Muscle of arm (tissue), 12 donors: ENCODE results near the gene CD4. TPM values are rescaled to one million over a fixed set of nuclear protein-coding genes. Genes with fewer than 3 reads are reported as not detected.

Experiments
- DNase-seq: peaks from one replicate; pipeline ENCODE4 v3.0.0-alpha.2; 2013
- polyA plus RNA-seq, 12 donors: library from polyadenylated mRNA; unstranded; fragments of 120-200 nt; gene quantifications; one replicate each; pipeline ENCODE4 v1.2.1, GENCODE V29; 2013; ENCODE audit not compliant: insufficient read length in 12 of 12

Gene CD4
- polyA plus RNA-seq, 12 donors: 4.8 to 16.1 (median 6.6) TPM; not detected in 1

DNA sequence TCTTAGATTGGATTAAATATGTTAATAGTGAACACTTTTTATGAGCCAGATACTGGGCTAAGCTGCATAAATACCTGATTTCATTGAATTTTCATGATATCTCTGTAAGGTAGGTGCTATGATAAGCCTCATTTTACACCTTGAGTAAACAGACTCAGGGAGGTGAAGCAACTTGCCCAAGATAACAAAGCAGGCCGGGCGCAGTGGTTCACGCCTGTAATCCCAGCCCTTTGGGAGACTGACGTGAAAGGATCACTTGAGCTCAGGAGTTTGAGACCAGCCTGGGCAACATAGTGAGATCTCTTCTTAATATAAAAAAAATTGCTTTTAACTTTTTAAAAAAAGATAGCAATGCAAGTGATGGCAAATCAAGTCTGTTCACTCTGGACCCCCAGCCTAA is 52.7 kb downstream of the CD4 start:
- DNase-seq: no peak

DNA sequence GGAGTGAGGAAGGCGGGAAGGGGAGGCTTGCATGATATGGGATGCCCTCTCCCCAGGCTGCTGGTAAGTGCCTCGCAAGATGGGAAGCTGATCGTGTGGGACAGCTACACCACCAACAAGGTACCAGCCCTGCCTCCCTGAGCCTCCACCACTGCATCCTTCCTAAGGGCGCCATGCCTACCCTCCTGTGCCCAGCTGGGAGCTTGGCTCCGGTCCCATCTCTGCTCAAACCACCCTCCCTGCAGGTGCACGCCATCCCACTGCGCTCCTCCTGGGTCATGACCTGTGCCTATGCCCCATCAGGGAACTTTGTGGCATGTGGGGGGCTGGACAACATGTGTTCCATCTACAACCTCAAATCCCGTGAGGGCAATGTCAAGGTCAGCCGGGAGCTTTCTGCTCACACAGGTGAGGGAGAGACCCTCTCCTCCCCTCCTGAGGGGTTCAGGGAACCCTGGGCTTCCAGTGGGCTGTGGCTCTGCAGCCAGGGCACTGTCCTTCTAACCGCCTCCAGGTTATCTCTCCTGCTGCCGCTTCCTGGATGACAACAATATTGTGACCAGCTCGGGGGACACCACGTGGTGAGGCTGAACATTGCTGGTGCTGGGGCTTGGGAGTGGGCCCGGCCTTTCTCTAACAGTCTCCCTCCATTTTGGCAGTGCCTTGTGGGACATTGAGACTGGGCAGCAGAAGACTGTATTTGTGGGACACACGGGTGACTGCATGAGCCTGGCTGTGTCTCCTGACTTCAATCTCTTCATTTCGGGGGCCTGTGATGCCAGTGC is 54.0 kb downstream of the CD4 start:
- DNase-seq: no peak

DNA sequence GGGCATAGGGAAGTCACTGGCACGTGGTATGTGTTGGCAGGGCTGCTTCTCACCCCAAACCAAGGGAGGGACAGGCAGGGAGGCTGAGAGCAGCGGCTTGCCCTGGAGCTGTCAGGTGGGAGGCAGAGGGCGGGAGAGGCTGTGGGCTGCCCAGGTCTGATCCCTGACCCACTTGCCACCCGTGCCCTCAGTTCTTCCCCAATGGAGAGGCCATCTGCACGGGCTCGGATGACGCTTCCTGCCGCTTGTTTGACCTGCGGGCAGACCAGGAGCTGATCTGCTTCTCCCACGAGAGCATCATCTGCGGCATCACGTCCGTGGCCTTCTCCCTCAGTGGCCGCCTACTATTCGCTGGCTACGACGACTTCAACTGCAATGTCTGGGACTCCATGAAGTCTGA is 56.1 kb downstream of the CD4 start:
- no peak for DNase-seq

DNA sequence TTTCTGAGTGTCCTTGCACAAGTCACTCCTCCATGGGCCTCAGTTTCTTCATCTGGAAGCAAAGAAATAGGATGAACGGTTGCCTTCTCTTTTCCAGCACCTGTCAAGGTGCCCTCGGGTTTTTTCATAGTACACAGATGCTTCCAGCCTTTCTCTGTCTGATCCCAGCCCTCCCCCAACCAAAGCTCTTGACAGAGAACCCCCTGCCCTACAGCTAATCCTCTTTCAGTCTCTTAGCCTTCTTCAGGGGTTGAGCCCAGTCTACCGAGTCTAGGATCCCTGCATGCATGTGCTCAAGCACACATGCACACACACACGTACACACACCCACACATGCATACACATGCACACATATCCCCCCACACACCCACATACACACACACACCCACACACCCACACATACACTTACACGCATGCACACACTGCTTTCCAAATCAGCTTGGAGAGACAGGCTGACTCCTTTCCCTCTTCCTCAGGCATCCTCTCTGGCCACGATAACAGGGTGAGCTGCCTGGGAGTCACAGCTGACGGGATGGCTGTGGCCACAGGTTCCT is 57.1 kb downstream of the CD4 start:
- no peak for DNase-seq

- no peak for DNase-seq
Measured at GRCh38 chr12:6847676-6848075, 58.3 kb downstream of the CD4 start.

DNA sequence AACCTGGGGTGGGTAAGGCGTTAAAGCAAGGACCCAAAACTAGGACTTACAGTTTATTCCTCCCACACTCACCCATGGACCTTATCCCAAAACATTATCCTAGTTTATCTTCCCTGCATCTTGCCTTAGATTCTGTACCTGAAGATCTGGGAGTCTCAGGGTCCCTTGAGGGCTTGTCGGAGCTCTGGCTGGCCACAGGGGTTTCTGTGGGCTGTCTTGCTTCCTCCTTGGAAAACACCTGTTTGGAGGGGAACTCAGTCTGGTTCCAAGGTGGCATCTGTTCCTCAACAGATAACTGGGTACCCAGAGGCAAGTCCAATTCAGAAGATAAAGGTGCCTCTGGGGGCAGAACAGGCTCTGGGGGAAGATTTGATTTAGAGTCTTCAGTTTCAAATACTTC is 60.1 kb downstream of the CD4 start:
- DNase-seq: no peak

GRCh38 chr12:6849976-6850560 is 60.7 kb downstream of the CD4 start:
- DNase-seq: no peak

DNA sequence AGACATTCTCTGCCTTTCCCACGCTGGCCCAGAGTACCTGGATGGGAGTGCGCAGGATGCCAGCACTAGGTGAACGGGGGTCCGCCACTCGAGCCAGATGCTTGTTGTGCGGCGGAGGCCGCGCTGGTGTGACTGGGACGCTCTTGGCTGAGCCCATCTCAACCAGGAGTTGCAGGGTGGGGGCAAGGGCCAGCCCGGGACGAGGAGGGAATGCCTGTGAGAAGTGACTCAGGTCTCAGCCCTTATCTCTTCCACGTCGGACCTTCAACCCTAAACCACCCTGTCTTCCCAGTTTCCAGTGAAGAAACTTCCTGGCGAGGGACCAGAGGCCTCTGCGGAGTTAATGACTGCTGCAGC is 61.4 kb downstream of the CD4 start:
- DNase-seq: no peak

DNA sequence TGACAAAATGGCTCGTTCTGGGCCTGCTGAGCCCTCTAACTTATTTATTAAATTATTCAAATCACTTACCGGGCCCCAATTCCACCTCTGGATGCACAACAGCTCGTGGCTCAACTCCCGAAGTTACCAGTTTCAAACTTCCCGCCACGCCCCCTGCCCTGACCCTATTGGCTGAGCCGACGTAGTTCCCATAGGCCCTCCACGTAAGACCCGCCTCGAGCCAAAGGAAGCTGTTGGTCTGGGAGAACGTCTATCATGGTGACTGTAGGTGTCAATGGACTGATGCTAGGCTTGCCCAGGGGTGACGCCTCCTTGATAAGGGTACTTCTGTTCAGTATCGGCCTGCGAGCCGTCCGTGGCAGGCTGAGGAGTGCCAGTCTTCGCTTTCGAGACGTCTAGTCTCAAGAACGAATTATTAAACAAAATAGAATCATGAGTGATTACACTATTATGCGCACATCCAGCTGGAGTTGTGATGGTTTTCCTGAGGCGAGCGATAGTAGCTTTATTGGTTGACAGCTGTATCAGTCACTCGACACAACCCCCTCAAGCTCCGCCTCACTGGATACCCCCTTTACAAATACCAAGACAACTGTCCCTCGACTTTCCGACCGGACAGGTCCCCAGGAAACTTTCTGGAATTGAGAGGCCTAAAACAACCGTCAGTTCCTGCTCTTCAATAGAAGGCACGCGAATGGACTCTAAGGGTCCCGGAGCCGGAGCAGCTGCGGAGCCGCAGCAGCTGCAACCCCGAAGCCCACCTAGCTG is 62.0 kb downstream of the CD4 start, which contains the start of gene CDCA3:
TSS of gene CDCA3 (minus strand) at position 134 of the 768 bp plus-strand sequence. CDS start 334 bp downstream, outside the sequence.
- DNase-seq: peak; percentile 95

DNA sequence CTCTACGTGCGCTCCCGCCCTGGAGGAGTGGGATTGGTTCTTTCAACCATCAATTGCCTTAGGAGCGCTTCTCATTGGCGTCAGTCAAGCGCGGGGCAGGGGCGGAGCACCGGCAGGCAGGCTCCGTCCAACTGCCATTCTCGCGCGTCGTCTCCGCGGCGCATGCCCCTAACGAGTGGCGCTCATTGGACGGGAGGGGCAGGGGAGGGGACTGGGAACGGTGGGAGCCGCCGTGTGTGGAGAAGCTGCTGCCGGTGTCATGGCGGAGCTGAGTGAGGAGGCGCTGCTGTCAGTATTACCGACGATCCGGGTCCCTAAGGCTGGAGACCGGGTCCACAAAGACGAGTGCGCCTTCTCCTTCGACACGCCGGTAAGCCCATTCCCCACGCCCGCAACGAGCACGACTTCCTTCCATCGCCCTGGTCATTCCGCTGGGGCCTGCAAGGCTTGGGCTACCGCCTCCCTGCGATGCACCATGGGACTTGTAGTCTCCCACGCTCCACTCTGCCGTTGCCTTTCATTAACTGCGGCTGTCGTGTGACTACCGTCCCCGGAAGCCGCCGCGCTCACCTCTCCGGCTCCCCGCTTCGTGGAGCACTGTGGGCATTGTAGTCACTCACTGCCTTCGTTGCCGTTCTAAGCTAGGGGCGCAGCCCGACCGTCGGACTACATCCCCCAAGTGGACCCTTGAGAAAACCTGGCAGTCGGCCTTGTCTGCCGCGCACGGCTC is 62.8 kb downstream of the CD4 start, which contains the start of gene USP5:
TSS of gene USP5 (plus strand) at position 230 of the 730 bp plus-strand sequence. CDS start at position 260, 30 bp downstream.
- DNase-seq: peak; percentile 99

DNA sequence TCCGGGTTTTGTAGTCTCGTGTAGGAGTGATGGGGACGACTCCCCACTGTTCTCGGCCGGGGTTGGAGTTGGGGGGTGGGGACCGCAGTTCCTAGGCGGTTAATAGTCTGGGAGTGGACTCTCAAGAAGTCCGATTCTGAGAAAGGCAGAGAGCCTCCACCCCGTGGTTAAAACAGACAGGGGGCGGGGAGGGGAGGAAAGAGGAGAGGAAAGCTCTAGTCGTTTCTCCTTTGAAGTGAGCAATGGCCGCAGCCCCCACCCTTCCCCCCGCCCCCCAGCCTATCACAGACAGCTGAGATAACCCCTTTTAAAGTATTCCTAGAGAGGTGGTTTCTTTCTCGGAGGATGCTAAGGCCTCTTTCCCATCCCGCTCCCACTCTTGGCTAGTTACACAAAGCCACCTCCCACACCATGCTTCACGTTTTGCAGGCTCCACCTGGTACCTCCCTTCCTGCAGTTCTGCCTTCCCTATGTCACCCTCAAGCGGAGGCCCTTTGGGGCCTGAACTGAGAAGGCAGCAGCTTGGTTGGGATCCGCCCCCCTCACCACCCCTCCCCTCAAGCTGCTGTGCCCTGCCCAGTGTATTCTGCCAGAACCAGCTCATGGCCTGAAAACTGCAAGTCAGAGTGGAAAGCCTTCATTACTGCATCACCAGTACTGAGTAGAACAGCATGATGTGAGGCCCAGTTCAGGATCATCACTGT is 63.5 kb downstream of the CD4 start:
- DNase-seq: no peak

DNA sequence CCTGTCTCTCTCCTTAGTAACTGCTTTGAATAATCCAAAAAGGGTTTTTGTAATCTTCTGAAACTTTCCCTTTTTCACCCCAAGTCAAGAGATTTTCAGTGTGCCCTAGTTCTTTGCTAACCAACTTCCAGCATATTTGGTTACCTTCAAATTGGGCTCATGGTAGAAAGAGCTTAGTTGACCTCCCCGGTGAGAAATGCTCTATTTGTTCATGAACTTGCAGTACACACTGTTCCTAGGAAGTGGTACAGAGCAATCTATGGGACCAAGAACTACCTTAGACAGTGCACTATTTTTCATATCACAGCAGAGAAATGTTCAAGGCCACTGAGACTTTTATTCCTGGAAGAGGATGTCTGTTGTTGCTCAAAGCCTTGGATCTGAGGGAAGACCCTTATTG is 64.3 kb downstream of the CD4 start:
- DNase-seq: no peak

DNA sequence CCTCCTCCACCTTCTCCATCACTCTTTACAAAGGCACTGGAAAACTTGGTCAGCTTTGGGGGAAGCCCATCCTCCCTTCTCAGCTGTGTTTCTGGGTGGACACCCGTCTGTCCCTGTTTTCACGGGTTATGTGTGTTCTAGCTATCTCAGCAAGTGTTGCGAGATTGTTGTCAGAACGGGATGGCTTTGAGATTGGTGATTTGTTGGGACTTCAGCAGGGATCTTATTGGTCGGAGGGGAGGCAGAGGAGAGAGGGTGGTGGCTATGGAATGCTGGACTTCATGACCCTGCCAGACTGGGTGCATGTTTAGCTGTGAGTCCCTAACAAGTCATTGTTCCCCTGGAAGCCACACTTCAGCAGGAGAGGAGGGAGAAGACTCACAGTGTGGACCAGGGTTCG is 64.7 kb downstream of the CD4 start:
- no peak for DNase-seq

DNA sequence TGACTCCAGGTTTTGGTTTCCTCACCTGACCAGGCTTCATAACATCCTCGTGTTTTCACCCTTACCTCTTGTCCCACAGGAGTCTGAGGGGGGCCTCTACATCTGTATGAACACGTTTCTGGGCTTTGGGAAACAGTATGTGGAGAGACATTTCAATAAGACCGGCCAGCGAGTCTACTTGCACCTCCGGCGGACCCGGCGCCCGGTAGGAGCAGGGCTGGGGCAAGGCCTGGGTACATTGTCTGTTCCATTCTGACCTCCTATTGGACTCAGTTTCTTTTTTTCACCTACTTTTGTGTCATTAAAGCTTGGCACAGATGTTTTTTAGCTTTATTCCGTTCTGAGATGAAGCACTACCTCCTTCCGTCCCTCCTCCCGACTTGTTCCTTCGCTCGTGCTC is 66.0 kb downstream of the CD4 start:
- DNase-seq: no peak

- no peak for DNase-seq
Measured at GRCh38 chr12:6858799-6859198, 69.5 kb downstream of the CD4 start.

- no peak for DNase-seq
Measured at GRCh38 chr12:6860116-6860515, 70.8 kb downstream of the CD4 start.

DNA sequence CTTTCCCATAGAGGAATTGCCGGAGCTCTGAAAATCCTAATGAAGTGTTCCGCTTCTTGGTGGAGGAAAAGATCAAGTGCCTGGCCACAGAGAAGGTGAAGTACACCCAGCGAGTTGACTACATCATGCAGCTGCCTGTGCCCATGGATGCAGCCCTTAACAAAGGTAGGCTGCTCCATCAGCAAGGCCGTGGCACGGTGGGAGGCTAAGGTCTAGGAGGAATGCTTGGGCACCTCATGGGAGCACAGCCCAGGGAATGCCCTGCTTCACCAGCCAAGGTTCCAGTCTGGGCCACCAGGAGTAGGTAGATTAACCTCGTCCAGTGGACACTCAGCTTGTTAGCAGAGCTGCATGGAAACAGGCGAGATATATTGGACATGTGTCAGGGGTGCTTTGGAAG is 71.6 kb downstream of the CD4 start:
- no peak for DNase-seq

GRCh38 chr12:6861391-6861790 is 72.1 kb downstream of the CD4 start:
- no peak for DNase-seq

DNA sequence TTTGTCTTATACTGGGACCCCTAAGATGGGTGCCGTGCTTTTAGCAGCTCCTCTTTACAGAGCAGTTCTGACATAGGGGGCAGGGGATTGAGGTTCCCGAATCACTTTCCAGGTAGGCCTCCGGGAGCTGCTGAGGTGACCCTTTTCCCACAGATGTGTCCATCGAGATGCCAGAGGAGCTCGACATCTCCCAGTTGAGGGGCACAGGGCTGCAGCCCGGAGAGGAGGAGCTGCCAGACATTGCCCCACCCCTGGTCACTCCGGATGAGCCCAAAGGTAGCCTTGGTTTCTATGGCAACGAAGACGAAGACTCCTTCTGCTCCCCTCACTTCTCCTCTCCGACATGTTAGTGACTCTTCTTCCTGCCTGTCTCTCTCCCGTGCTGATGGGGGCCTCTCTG is 73.7 kb downstream of the CD4 start:
- no peak for DNase-seq

DNA sequence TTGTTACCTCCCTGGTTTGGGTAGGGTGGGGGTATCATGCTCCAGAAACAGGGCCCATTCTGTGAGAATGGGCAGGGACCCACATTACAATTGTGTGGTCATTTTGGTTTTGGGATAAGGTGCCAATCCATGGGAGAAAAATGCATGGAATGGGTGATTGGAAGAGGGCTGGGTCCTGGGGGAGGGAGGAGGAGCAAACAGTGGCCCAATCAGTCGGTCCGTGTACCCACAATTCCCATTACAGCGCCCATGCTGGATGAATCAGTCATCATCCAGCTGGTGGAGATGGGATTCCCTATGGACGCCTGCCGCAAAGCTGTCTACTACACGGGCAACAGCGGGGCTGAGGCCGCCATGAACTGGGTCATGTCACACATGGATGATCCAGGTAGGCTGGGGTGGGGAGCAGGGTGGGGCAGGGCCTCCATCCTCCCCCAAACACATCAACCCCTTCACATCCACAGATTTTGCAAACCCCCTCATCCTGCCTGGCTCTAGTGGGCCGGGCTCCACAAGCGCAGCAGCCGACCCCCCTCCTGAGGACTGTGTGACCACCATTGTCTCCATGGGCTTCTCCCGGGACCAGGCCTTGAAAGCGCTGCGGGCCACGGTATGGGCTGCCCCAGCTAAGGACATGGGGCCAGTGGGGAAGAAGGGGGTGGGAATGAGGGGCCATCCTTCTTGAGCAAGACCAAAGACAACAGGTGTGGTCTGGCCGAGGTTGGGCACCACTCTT is 74.4 kb downstream of the CD4 start:
- DNase-seq: no peak
